PC-9 (cell line): ENCODE measurements around the gene SLAMF8. TPM values are rescaled to one million over a fixed set of nuclear protein-coding genes. Genes with fewer than 3 reads are reported as not detected.

Source experiments
- BruUV-seq: library from RNA; stranded (reverse); fragments of 400-500 nt; replicated peaks from 2 replicates; lab custom pipeline; 2021; lab: Mats Ljungman, UMichigan
- CTCF ChIA-PET: fragments of 300-600 bp; sonication (Branson Sonifier 250); formaldehyde crosslinking; loops from one replicate; lab custom pipeline; 2022; ENCODE audit warnings: antibody characterized with exemption; lab: Charles Lee
- POLR2A ChIA-PET: fragments of 300-600 bp; sonication (Branson Sonifier 250); formaldehyde crosslinking; loops from one replicate; lab custom pipeline; 2022; ENCODE audit warnings: antibody characterized with exemption; ENCODE audit not compliant: unreplicated experiment; lab: Charles Lee
- DNase-seq, 2 experiments: peaks; one replicate each; pipeline versions ENCODE4 v3.0.0 to v3.0.0-alpha.2; 2015 to 2022; ENCODE audit warnings: mixed read lengths in 1 of 2
- H2AFZ ChIP-seq: fragments of 200-600 bp; sonication (generic); 2 replicates; pipeline ENCODE4 v1.8.1; 2017; ENCODE audit warnings: antibody characterized with exemption
- H3F3A ChIP-seq: fragments of 200-600 bp; sonication (generic); 2 replicates; pipeline ENCODE4 v1.8.1; 2017; ENCODE audit warnings: antibody characterized with exemption, mild to moderate bottlenecking, low read depth; ENCODE audit not compliant: insufficient read depth
- H3K27ac ChIP-seq: fragments of 200-600 bp; sonication (generic); 2 replicates; pipeline ENCODE4 v1.6.1; 2016; ENCODE audit warnings: mixed run types
- H3K27me3 ChIP-seq: fragments of 200-600 bp; sonication (generic); 2 replicates; pipeline ENCODE4 v1.6.1; 2016; ENCODE audit warnings: low read depth, mixed run types; ENCODE audit not compliant: insufficient read depth
- H3K36me3 ChIP-seq: fragments of 200-600 bp; sonication (generic); 2 replicates; pipeline ENCODE4 v1.6.1; 2016; ENCODE audit warnings: low read depth, mixed run types
- H3K4me1 ChIP-seq: fragments of 200-600 bp; sonication (generic); replicated peaks from 2 replicates; pipeline ENCODE4 v1.6.1; 2016; ENCODE audit warnings: mixed run types; ENCODE audit not compliant: insufficient read depth
- H3K4me2 ChIP-seq: fragments of 200-600 bp; sonication (generic); 2 replicates; pipeline ENCODE4 v1.6.1; 2017; ENCODE audit warnings: mixed run types
- H3K4me3 ChIP-seq: fragments of 200-600 bp; sonication (generic); 2 replicates; pipeline ENCODE4 v1.6.1; 2016; ENCODE audit warnings: mixed run types
- H3K79me2 ChIP-seq: fragments of 200-600 bp; sonication (generic); 2 replicates; pipeline ENCODE4 v1.6.1; 2017; ENCODE audit warnings: low read depth, mixed run types
- H3K9me2 ChIP-seq: fragments of 200-600 bp; sonication (generic); 2 replicates; pipeline ENCODE4 v1.8.1; 2017; ENCODE audit warnings: mild to moderate bottlenecking; ENCODE audit not compliant: insufficient read depth
- H3K9me3 ChIP-seq: fragments of 200-600 bp; sonication (generic); 2 replicates; pipeline ENCODE4 v1.8.1; 2016; ENCODE audit warnings: low read depth; ENCODE audit not compliant: insufficient read depth
- H4K20me1 ChIP-seq: fragments of 200-600 bp; sonication (generic); 2 replicates; pipeline ENCODE4 v1.8.1; 2017; ENCODE audit not compliant: insufficient read depth
- CTCF ChIP-seq: fragments of 200-600 bp; sonication (generic); conservative IDR thresholded peaks from 2 replicates; pipeline ENCODE4 v1.6.1; 2017; ENCODE audit warnings: mixed run types, antibody characterized with exemption, mild to moderate bottlenecking, moderate library complexity
- EZH2 ChIP-seq: fragments of 200-600 bp; sonication (generic); IDR thresholded peaks from 2 replicates; pipeline ENCODE4 v1.8.0; 2017; ENCODE audit warnings: antibody characterized with exemption, low read depth
- intact Hi-C: fragments of 100-400 bp; cut with micrococcal nuclease; formaldehyde crosslinking; loops from one replicate; pipeline ENCODE4 v1.10.0; 2022; ENCODE audit not compliant: unreplicated experiment
- total RNA-seq: library from RNA; stranded (reverse); gene quantifications from 2 replicates; pipeline ENCODE4 v1.2.3, GENCODE V29; 2021

The SLAMF8 gene
- total RNA-seq, 1 experiment from 2014 or later, result not detected

DNA sequence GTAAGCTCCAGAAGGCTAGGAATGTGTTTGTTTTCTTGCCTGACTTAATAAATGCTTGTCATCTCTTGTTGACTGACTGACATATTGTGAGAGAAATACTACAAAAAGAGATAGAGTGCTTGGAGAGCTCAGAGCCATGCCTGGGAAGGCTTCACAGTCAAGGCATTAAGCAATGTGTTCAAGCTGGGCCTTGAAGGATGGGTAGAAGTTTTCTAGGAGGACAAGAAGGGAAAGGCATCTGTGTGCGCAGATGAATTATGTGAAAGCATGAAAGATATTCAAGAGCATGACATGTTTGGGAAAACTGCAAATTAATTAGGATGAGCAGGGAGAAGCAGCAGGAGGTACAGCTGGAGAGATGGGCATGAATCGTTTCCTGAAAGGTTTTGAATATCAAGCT is 5.6 kb downstream of the SLAMF8 start:
- H3K9me2 ChIP-seq, result no peaks in the 10 kb centered on the region
- no peaks in the 10 kb centered on the region for H3K36me3 ChIP-seq
- no peak overlapping the region for H3K4me2 ChIP-seq
- TF ChIP-seq EZH2 (no peak), CTCF (no peak)
- no peak overlapping the region for H2AFZ ChIP-seq
- no peaks in the 10 kb centered on the region for H4K20me1 ChIP-seq
- H3K27ac ChIP-seq, result no peak overlapping the region
- no peaks in the 10 kb centered on the region for H3K27me3 ChIP-seq
- POLR2A ChIA-PET, result no interaction called here
- BruUV-seq, result no TSS peak
- intact Hi-C loops, result no loop called here
- no peak for DNase-seq
- CTCF ChIA-PET, result no interaction called here
- no peak overlapping the region for H3K4me3 ChIP-seq
- no peaks in the 10 kb centered on the region for H3K9me3 ChIP-seq
- H3K79me2 ChIP-seq, result no peaks in the 10 kb centered on the region
- peaks cover 8% of the 10 kb centered on the region for H3K4me1 ChIP-seq
- no peaks in the 10 kb centered on the region for H3F3A ChIP-seq

DNA sequence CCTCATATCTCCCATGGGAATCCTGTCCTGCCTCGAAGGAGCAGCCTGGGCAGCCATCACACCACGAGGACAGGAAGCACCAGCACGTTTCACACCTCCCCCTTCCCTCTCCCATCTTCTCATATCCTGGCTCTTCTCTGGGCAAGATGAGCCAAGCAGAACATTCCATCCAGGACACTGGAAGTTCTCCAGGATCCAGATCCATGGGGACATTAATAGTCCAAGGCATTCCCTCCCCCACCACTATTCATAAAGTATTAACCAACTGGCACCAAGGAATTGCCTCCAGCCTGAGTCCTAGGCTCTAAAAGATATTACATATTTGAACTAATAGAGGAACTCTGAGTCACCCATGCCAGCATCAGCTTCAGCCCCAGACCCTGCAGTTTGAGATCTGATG is 8.7 kb downstream of the SLAMF8 start:
- CTCF ChIA-PET, result no interaction called here
- intact Hi-C loops, result no loop called here

GRCh38 chr1:159835862-159836525 is 9.3 kb downstream of the SLAMF8 start:
- ChIA-PET POLR2A (interaction anchor here (0.7 kb wide), 1 partner anchor 55 kb away, joined by 3 read pairs; the partner anchor contains the start of gene DUSP23), CTCF (no interaction called here)
- no peaks in the 10 kb centered on the region for H3K9me2 ChIP-seq
- H2AFZ ChIP-seq, result no peak overlapping the region
- no peaks in the 10 kb centered on the region for H3K9me3 ChIP-seq
- no peak overlapping the region for H3K27ac ChIP-seq
- H3F3A ChIP-seq, result no peaks in the 10 kb centered on the region
- H3K79me2 ChIP-seq, result no peaks in the 10 kb centered on the region
- H3K27me3 ChIP-seq, result no peaks in the 10 kb centered on the region
- intact Hi-C loops, result no loop called here
- no TSS peak for BruUV-seq
- no peaks in the 10 kb centered on the region for H3K36me3 ChIP-seq
- H3K4me1 ChIP-seq, result peaks cover 20% of the 10 kb centered on the region
- DNase-seq, result no peak
- H4K20me1 ChIP-seq, result no peaks in the 10 kb centered on the region
- no peak overlapping the region for H3K4me2 ChIP-seq
- H3K4me3 ChIP-seq, result no peak overlapping the region
- TF ChIP-seq EZH2 (no peak), CTCF (no peak)

More for the DNA sequence above, 8.7 kb downstream of the SLAMF8 start:
- H2AFZ ChIP-seq, result no peak overlapping the region
- no peak overlapping the region for H3K27ac ChIP-seq
- POLR2A ChIA-PET, result no interaction called here
- no peak overlapping the region for H3K4me3 ChIP-seq
- no peaks in the 10 kb centered on the region for H3K27me3 ChIP-seq
- H3K36me3 ChIP-seq, result no peaks in the 10 kb centered on the region
- no peaks in the 10 kb centered on the region for H3F3A ChIP-seq
- no TSS peak for BruUV-seq
- no peaks in the 10 kb centered on the region for H3K79me2 ChIP-seq
- H3K4me1 ChIP-seq, result peaks cover 20% of the 10 kb centered on the region
- no peak overlapping the region for H3K4me2 ChIP-seq
- DNase-seq, result no peak
- H4K20me1 ChIP-seq, result no peaks in the 10 kb centered on the region
- TF ChIP-seq EZH2, result no peak
- TF ChIP-seq CTCF, result no peak
- H3K9me2 ChIP-seq, result no peaks in the 10 kb centered on the region
- no peaks in the 10 kb centered on the region for H3K9me3 ChIP-seq
